Measurements from ENCODE around the gene ASPHD2. TPM values are rescaled to one million over a fixed set of nuclear protein-coding genes. Genes with fewer than 3 reads are reported as not detected.
A peak's percentile ranks its signal among the peaks of the same experiment; 100 is the strongest.

Gene ASPHD2
- total RNA-seq, 2 experiments from 2014 or later: 12.0 to 14.0 TPM

DNA sequence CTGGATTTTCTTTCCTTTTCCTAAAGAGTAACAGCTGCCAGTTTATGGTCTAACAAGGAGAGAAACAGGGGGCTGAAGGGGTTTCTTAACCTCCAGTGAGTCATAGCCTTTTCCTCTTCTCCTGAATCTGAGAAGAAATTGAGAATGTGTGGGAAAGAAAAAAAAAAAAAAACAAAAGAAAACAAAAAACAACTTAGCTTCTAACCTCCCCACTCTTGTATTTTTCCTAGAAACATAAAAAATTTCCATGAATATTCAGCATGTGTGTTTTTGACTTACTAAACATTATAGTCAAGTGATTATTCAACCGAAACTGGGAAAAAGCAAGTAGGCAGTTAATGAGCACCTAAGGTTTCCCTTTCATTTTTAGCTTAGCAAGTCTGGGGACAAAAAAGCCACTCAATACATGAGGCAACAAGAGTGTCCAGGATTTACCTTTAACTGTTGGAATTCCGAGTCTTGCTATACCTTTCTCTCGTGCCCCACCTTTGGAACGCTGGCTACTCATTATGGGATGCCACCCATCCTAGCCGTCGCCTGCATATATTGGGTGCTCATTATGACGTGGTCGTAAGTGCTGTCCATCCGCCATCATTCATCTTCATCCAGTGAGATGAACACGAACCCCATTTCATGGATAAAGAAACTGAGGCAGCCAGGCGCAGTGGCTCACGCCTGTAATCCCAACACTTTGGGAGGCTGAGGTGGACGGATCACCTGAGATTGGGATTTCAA is 2.4 kb downstream of the ASPHD2 start:
- ChIA-PET CTCF (interaction anchor here (0.9 to 3.3 kb wide), 12 partner anchors 8 to 234 kb away, joined by 3 to 18 read pairs (median 4); no protein-coding TSS in a partner anchor), POLR2A (interaction anchor here (0.6 to 2.2 kb wide), 10 partner anchors 13 to 213 kb away, joined by 3 to 5 read pairs (median 4); no protein-coding TSS in a partner anchor)
- Mint-ChIP-seq H3K9me3 (no peaks in the 10 kb centered on the region), H3K36me3 (ENCODE audit: low read depth) (peaks cover 42% of the 10 kb centered on the region), H3K4me1 (ENCODE audit: low read depth) (peaks cover 71% of the 10 kb centered on the region), H3K27me3 (no peaks in the 10 kb centered on the region), H3K27ac (peak overlapping the region; percentile 82), H3K4me3 (peak overlapping the region; percentile 74)
- ATAC-seq (no peak), DNase-seq (no peak)
- intact Hi-C loops (cut with micrococcal nuclease): no loop called here
- TF ChIP-seq, protein P1, sequence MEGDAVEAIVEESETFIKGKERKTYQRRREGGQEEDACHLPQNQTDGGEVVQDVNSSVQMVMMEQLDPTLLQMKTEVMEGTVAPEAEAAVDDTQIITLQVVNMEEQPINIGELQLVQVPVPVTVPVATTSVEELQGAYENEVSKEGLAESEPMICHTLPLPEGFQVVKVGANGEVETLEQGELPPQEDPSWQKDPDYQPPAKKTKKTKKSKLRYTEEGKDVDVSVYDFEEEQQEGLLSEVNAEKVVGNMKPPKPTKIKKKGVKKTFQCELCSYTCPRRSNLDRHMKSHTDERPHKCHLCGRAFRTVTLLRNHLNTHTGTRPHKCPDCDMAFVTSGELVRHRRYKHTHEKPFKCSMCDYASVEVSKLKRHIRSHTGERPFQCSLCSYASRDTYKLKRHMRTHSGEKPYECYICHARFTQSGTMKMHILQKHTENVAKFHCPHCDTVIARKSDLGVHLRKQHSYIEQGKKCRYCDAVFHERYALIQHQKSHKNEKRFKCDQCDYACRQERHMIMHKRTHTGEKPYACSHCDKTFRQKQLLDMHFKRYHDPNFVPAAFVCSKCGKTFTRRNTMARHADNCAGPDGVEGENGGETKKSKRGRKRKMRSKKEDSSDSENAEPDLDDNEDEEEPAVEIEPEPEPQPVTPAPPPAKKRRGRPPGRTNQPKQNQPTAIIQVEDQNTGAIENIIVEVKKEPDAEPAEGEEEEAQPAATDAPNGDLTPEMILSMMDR (IDR thresholded peaks at IDR 0.05): no peak

DNA sequence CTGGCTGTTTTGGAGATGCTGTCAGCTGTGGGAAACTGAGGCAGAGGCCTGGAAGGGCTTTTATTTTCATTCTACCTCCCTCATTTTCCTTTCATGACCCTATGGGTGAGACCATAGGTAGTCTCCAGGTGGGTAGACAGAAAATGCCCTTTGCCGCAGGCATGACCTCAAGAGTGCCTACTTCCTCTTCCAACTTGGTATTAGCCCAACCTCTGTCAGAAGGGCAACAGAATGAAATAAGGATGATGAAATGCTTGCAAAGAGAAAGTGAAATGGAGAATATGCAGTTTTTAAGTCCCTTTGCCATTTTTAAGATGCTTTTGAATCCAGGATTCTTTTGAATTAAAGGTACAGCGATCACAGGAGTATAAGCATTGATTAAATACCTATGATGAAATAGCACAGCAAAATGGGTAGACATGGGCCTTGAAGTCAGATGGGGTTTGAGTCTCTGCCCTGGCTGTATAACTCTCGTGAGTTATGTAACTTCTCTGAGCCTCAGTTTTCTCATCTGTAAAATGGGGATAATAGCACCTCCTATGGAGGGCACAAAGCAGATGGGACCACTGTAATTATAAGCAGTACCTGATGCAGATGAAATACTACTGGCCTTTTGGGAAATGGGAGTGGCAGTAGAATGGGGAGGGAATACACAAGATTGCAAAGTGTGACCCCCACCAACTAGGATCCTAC is 3.7 kb downstream of the ASPHD2 start:
- ChIA-PET POLR2A (interaction anchor here (2.0 kb wide), 1 partner anchor 32 kb away, joined by 5 read pairs; no protein-coding TSS in a partner anchor), CTCF (interaction anchor here (0.7 to 1.3 kb wide), 2 partner anchors 29 to 47 kb away, joined by 3 read pairs; no protein-coding TSS in a partner anchor)
- Mint-ChIP-seq H3K9me3 (no peaks in the 10 kb centered on the region), H3K36me3 (ENCODE audit: low read depth) (peaks cover 47% of the 10 kb centered on the region), H3K4me1 (ENCODE audit: low read depth) (peaks cover 72% of the 10 kb centered on the region), H3K4me3 (no peak overlapping the region), H3K27ac (peak overlapping the region; percentile 23), H3K27me3 (no peaks in the 10 kb centered on the region)
- no peak for ATAC-seq
- peak; percentile 12 for DNase-seq
- TF ChIP-seq, protein P1 (IDR thresholded peaks at IDR 0.05): no peak
- intact Hi-C loops (cut with micrococcal nuclease): no loop called here

- POLR2A ChIA-PET: no interaction called here
Observed at GRCh38 chr22:26433805-26434204, 4.7 kb downstream of the ASPHD2 start.

DNA sequence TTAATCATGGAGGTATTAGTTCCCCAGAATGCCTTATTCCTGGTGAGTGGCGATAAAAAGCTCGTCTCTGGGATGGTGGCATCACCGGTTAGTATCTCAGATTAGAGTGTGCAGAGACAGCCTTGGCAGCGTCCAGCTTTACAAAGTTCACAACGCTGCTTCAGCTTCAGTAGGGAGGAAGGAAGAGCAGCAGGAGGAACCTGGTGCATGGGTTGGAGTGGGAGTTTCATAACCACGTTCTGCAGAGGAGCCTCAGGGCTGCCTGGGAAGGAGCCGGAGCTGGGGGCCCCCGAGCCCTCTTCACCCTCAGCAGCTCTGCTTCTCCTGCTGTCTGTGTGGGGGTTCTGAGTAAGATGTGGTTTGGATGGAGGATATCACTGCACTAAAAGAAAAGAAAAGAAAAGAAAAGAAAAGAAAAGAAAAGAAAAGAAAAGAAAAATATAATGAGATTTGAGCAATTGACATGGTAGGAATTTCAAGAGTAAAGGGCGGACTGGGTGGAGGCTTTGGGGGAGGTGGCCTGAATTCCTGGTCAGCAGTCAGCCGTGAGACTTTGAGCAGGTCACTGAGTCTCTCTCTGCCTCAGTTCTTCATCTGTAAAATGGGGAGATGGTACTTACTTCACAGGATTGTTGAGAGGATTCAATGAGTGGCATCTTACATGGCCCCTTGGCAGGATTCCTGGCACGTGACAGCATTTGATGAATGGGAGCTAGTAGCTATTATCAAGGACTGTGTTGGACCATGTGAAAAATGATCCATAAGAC is 6.5 kb downstream of the ASPHD2 start:
- peak overlapping the region; percentile 28 for H3K27ac Mint-ChIP-seq
- no peak for ATAC-seq

More at GRCh38 chr22:26433805-26434204, 4.7 kb downstream of the ASPHD2 start:
- TF ChIP-seq, protein P1 (IDR thresholded peaks at IDR 0.05): no peak
- Mint-ChIP-seq H3K4me1 (ENCODE audit: low read depth) (peaks cover 63% of the 10 kb centered on the region), H3K36me3 (ENCODE audit: low read depth) (peaks cover 46% of the 10 kb centered on the region), H3K4me3 (no peak overlapping the region), H3K27ac (no peak overlapping the region), H3K9me3 (no peaks in the 10 kb centered on the region), H3K27me3 (no peaks in the 10 kb centered on the region)
- CTCF ChIA-PET: interaction anchor here (1.3 to 2.0 kb wide), 2 partner anchors 16 to 35 kb away, joined by 5 to 7 read pairs; no protein-coding TSS in a partner anchor
- ATAC-seq (no peak), DNase-seq (no peak)
- intact Hi-C loops (cut with micrococcal nuclease): no loop called here

More for the DNA sequence above, 6.5 kb downstream of the ASPHD2 start:
- POLR2A ChIA-PET: interaction anchor here (1.1 kb wide), 1 partner anchor 38 kb away, joined by 3 read pairs; no protein-coding TSS in a partner anchor
- H3K36me3 Mint-ChIP-seq (ENCODE audit: low read depth): peaks cover 46% of the 10 kb centered on the region
- no peaks in the 10 kb centered on the region for H3K9me3 Mint-ChIP-seq
- H3K27me3 Mint-ChIP-seq: no peaks in the 10 kb centered on the region
- TF ChIP-seq, protein P1 (IDR thresholded peaks at IDR 0.05): no peak
- intact Hi-C loops (cut with micrococcal nuclease): no loop called here
- CTCF ChIA-PET: interaction anchor here (1.3 to 2.0 kb wide), 3 partner anchors 14 to 71 kb away, joined by 3 to 7 read pairs (median 4); no protein-coding TSS in a partner anchor
- no peak overlapping the region for H3K4me3 Mint-ChIP-seq
- DNase-seq: no peak
- H3K4me1 Mint-ChIP-seq (ENCODE audit: low read depth): peaks cover 59% of the 10 kb centered on the region
